Ishikawa (cell line): ENCODE results near the gene C18orf32.
A peak's percentile ranks its signal among the peaks of the same experiment; 100 is the strongest.

Source experiments
- CEBPB ChIP-seq: IDR thresholded peaks from 2 replicates; pipeline ENCODE4 v1.6.1; 2012
- CREB1 ChIP-seq: IDR thresholded peaks from 2 replicates; pipeline ENCODE4 v1.6.1; 2012; ENCODE audit warnings: low read depth
- EGR1 ChIP-seq: IDR thresholded peaks from 2 replicates; pipeline ENCODE4 v1.6.1; 2012
- EP300 ChIP-seq: IDR thresholded peaks from 2 replicates; pipeline ENCODE4 v1.6.1; 2012; ENCODE audit warnings: borderline replicate concordance
- FOXM1 ChIP-seq: IDR thresholded peaks from 2 replicates; pipeline ENCODE4 v1.6.1; 2012; ENCODE audit warnings: low read depth, borderline replicate concordance
- MAX ChIP-seq: IDR thresholded peaks from 2 replicates; pipeline ENCODE4 v1.6.1; 2012
- NFIC ChIP-seq: IDR thresholded peaks from 2 replicates; pipeline ENCODE4 v1.6.1; 2012
- RAD21 ChIP-seq: IDR thresholded peaks from 2 replicates; pipeline ENCODE4 v1.6.1; 2012; ENCODE audit warnings: low read depth
- REST ChIP-seq: IDR thresholded peaks from 2 replicates; pipeline ENCODE4 v1.6.1; 2012; ENCODE audit warnings: low read depth, mild to moderate bottlenecking
- TAF1 ChIP-seq: IDR thresholded peaks from 2 replicates; pipeline ENCODE4 v1.6.1; 2012; ENCODE audit warnings: low read depth, mild to moderate bottlenecking
- TCF12 ChIP-seq: IDR thresholded peaks from 2 replicates; pipeline ENCODE4 v1.6.1; 2012; ENCODE audit warnings: low read depth
- TEAD4 ChIP-seq: IDR thresholded peaks from 2 replicates; pipeline ENCODE4 v1.6.1; 2012
- YY1 ChIP-seq: IDR thresholded peaks from 2 replicates; pipeline ENCODE4 v1.6.1; 2012; ENCODE audit warnings: low read depth
- ZBTB7A ChIP-seq: IDR thresholded peaks from 2 replicates; pipeline ENCODE4 v1.6.1; 2012; ENCODE audit warnings: low read depth
- TF ChIP-seq, protein P1 (sequence below): IDR thresholded peaks from 2 replicates; pipeline ENCODE4 v1.6.1; 2012

The C18orf32 gene

GRCh38 chr18:49520661-49521145, 33.7 kb upstream of the C18orf32 start:
- TF ChIP-seq FOXM1 (peak; percentile 40; the same call in 1 of the 2 replicates), EP300 (peak; percentile 83), MAX (no peak), TCF12 (0 out of 2 replicates have a peak, but pooled peaks have one; percentile 38), TAF1 (no peak), CREB1 (no peak), TEAD4 (no peak; the same call in 1 of the 2 replicates), ZBTB7A (no peak), NFIC (no peak), YY1 (no peak), REST (no peak), CEBPB (peak; percentile 68), EGR1 (no peak), RAD21 (peak; percentile 13; the same call in 1 of the 2 replicates)
- TF ChIP-seq, protein P1, sequence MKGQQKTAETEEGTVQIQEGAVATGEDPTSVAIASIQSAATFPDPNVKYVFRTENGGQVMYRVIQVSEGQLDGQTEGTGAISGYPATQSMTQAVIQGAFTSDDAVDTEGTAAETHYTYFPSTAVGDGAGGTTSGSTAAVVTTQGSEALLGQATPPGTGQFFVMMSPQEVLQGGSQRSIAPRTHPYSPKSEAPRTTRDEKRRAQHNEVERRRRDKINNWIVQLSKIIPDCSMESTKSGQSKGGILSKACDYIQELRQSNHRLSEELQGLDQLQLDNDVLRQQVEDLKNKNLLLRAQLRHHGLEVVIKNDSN: no peak

DNA sequence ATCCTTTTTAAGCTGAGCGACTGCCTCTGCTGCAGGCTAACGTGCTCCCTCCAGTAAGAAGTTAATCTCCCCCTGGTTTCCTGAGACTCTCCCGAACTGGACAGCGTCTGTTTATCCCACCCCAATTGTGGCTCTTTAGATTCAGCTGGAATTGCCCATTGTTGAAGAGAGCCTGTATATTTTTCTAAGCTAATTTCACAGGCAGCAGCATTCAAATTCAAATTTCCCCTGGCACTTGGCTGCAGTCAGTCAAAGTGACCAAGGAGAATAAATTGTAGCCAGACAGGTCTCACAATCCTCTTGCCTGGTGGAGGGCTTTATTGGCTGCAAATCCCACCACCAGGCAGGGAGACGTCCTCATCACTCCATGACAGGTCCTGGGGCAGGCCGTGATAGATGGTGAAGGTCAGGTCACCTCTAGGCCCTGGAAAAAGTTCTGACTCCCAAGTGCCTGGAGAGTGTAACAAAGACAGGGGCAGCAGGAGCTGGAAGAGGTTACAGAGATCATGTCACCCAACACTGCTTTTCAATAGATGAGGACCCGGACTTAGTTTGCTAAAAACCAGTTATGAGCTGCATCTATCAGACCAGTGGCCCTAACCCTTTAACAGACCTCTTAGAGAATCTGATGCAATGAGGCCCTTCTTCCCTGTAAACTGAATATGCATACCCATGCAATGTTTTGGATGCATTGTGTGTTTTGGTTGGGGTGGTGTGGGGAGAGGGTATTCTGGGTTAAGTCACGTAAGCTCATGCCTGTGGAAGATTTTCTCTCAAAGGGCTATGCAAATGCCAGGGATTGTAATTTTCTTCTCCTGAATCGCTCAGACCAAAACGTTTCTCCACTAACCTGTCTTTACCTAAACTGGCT, 32.3 kb upstream of the C18orf32 start:
- TF ChIP-seq RAD21 (no peak), TEAD4 (no peak), ZBTB7A (no peak), TAF1 (no peak), MAX (no peak), YY1 (no peak), EP300 (no peak), EGR1 (no peak), FOXM1 (no peak), TCF12 (no peak), REST (no peak), CEBPB (no peak), CREB1 (no peak), NFIC (no peak)
- TF ChIP-seq, protein P1: no peak

GRCh38 chr18:49517483-49517882, 30.4 kb upstream of the C18orf32 start:
- TF ChIP-seq YY1: no peak
- TF ChIP-seq REST: no peak
- no peak for TF ChIP-seq ZBTB7A
- TF ChIP-seq EGR1: no peak
- TF ChIP-seq CEBPB: no peak
- no peak for TF ChIP-seq CREB1
- TF ChIP-seq FOXM1: no peak
- TF ChIP-seq TCF12: no peak
- TF ChIP-seq, protein P1: no peak
- no peak for TF ChIP-seq TEAD4
- no peak for TF ChIP-seq TAF1
- no peak for TF ChIP-seq EP300
- TF ChIP-seq RAD21: no peak
- no peak for TF ChIP-seq MAX
